ENCODE data around the gene RABEP2.
"Not testable (repeated sequence)": the region's sequence is repeated elsewhere in the genome, so short reads cannot be mapped to it uniquely, and the experiment has no call there.

The RABEP2 gene

DNA sequence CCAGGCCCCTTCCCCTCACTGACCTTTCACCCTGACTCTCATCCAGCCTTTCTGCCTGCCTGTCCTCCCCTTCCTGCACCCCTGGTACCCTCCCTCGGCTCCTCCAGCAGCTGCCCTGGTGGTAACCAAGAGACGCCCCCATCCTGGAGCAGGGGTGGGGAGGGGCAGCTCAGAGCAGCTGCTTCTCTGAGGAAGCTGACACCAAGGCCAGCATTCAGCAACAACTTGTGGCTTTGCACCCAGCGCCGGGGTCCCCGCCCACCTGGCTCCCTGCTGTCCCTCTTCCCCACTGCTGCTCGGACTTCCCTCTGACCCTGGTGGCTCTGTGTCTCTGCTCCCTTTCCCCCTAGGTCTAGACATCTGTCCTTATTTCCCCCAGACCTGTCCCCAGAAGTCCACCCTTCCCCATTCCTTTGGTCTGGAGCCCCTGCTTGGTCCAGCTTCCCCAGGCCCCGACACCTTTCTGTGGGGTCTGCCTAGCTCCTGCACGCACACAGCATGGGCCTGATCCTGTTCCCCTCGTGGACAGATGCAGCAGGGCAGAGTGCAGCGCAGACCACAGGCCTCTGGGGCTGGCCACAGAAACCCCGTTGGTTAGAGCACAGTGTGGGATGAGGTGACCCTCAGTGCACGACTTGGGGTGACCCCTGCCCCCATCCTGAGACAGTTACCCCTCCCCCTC is 47.9 kb downstream of the RABEP2 start:
- no peak for DNase-seq

DNA sequence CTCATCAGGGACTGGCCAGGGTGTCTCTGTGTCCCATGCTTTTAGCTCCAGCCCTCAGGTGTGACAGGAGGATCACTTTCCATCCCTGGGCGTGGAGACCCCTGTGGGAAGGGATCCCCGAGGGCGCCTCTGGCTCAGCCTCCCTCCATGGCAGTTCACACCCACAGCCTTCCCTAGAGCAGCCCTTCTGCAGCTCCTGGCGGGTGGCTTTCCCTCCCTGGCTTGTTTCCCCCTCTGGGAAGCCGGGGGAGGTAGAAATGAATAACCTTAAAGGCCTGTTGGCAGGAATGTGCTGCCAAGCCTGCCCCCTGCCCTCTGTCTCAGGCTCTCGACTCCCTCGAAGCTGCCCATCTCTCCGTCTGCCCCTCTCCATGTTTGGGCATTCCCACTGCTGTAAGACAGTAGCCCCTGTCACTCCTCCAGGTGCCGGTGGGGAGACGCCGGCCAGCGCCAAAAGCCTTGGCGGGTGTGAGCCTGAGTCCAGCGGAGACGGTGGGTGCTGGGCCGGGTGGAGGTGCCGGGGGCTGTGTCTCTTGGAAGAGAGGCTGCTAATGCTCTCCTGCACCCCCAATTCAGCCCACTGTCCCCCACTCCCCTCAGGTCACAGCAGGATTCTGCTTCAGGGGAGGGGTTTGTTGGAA is 48.9 kb downstream of the RABEP2 start:
- DNase-seq, result no peak

- DNase-seq, result no peak
Measured at GRCh38 chr16:28875134-28876018, 49.7 kb downstream of the RABEP2 start.

GRCh38 chr16:28874406-28874805 is 50.6 kb downstream of the RABEP2 start:
- DNase-seq, result no peak

- DNase-seq, result peak; percentile 56 to 72
Measured at GRCh38 chr16:28873543-28874201, 51.4 kb downstream of the RABEP2 start.

DNA sequence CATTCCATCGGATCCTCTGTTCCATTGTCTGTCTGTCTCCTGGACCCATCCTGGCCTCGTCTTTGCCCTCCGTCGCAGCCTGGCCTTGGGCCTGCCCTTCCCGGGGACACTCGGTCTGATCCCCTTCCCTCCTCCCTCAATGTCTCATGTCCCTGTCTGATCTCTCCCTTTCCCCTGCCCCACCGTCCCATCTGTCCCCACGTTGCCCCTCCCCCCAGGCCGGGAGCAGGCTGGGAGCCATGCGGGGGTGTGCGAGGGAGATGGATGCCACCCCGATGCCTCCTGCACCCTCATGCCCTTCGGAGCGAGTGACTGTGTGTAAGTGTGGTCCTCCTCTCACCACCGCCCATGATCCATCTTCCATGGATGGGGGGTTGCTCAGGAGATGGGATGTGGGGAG is 52.1 kb downstream of the RABEP2 start:
- DNase-seq, result no peak

- DNase-seq, result no peak
Measured at GRCh38 chr16:28869201-28869600, 55.8 kb downstream of the RABEP2 start.

GRCh38 chr16:28867646-28868045 is 57.4 kb downstream of the RABEP2 start:
- not testable (repeated sequence) for DNase-seq

DNA sequence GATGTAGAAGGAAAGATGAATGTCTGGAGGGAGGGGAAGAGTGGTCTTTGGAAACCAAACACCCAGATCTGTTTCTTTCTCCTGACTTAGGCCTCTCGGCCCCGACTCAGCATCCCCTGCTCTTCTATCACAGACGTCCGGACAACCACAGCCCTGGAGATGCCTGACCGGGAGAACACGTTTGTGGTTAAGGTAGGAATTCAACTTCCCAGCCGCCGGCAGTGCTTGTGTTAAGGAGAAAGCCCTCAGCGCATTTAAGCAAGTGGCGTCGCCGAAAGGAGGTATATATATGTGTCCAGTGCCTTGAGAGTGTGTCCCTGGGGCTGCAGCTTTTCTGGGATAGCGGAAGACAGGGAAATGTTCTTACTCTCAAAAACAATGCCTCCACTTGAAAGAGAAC is 57.8 kb downstream of the RABEP2 start:
- no peak for DNase-seq

GRCh38 chr16:28866454-28866804 is 58.6 kb downstream of the RABEP2 start:
- DNase-seq, result no peak

GRCh38 chr16:28865722-28866453 is 59.1 kb downstream of the RABEP2 start:
- DNase-seq, result no peak

DNA sequence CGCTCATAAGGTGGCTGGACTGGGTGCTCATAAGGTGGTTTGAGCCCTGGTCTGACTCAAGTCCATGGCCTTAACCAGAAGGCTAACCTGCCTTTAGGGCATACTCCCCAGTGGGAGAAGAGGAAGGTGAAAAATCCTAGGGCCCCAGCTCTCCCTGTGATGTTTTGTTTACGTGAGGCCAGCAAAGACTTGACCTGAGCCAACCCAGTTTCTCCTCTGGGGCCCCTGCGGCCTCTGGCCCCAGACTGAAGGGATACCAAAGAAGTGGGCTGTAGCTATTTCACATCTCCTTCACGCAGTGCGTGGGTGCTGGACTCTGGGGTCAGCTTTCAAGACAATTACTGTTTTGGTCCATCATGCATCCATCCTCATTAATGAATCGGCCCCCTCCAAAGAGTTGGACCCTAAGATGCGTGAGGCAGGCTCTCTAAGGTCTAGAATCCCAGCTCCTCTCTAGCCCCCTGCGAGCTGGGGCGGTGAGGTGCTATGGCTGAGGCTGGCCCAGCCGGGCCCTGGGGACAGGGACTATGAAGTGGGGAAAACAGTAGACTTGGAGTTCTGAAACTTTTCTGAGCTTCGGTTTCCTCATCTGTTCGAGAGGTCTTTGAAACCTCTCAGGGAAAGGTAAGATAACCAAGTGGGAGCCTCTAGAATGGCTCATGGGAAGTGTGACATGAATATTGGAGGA is 59.9 kb downstream of the RABEP2 start:
- DNase-seq, result no peak

- peak in 1 of 2 donors; percentile 37 for DNase-seq
Measured at GRCh38 chr16:28863929-28864793, 60.9 kb downstream of the RABEP2 start.

- DNase-seq, result no peak
Measured at GRCh38 chr16:28859326-28859725, 65.7 kb downstream of the RABEP2 start.

DNA sequence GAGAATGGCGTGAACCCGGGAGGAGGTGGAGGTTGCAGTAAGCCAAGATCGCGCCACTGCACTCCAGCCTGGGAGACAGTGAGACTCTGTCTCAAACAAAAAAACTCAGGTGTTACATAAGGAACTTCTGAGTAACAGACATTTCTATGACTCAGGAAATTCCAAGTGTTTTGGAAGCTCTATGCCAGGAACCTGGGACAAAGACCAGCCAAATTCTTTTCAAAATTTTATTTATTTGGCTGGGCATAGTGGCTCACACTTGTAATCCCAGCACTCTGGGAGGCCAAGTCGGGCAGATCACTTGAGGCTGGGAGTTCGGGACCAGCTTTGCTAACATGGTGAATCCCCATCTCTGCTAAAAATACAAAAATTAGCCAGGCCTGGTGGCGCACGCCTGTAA is 66.6 kb downstream of the RABEP2 start:
- no peak for DNase-seq
